ENCODE measurements around the gene CEACAM16.
"Not testable (repeated sequence)": the region's sequence is repeated elsewhere in the genome, so short reads cannot be mapped to it uniquely, and the experiment has no call there.

Gene CEACAM16

DNA sequence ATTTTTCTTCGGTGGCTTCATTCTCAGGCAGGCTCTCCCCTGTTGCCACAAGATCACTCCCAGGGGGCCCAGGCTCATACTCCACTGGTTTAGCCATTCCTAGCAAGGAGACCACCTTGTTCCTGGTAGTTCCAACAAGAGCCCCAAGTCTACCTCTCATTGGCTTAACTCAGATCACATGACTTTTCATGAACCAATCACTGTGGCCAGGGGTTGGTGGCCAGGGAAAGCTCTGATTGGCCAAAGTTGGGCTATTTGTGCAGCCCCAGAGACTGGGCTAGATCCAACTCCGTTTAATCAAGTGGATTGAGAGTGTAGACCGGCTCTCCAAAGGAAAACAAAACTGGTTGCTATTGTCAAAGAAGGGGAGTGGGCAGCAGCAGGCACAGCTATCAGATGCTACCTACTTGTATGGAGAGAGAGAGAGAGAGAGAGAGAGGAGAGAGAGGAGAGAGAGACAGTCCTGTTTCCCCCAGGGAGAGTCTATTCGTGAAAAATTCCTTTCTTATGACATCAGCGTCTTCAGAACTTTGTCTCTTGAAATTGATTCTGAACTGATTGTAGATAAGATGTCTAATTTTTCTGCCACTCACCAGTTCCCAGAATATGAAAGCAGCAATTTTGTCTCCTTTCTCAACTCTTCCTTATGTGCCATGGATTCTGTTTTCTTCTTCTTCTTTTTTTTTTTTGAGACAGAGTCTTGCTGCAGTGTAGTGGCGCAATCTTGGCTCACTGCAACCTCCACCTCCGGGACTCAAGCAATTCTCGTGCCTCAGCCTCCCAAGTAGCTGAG, 21.7 kb upstream of the CEACAM16 start:
- DNase-seq = no peak

DNA sequence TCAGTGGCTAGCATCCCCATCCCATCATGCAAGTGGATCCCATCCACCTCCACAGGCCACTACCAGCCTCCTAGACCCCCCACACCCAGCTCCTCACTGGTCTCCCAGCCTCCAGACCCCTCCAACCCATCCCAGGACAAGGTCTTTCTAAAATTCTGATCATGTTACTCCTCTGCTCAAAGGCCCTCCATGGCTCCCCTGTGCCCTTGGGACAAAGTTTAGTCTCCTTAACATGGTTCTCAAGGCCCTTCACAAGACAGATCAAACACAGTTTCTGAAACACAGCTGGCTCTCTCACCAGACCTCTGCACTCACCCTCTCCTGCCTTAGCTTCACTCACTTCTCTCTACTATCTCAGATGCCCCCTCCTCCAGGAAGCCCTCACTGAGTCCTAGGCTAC, 18.4 kb upstream of the CEACAM16 start:
- DNase-seq = no peak

DNA sequence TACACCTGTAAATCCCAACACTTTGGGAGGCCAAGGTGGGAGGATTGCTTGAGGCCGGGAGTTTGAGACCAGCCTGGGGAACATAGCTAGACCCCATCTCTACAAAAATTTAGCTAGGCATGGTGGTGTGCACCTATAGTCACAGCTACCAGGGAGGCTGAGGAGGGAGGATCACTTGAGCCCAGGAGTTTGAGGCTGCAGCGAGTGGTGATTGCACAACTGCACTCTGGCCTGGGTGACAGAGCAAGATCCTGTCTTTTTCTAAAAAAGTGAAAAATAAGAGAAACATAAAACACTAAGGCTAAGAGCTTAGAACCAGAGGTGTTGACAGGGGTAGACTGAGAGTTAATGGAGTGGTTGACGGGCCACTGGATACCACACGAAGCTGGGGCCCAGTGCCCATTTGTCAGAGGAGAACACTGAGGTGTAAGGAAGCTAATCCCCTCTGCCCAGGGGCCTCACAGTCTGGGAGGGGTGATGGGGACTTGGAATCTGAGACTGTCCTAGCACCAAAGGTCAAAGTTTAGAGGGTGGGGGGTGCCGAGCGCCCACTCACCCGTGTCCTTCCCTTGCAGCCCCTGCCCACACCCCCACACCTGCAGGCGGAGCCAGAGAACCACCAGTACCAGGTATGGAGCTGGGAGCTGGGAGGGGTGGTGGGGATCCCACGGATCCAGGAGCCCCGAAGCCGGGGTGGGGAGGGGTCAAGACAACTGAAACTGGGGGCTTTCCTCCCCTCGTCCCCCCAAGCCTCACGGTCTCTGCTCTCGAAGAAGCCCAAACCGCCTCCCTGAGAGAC, 16.8 kb upstream of the CEACAM16 start:
- no peak for DNase-seq

DNA sequence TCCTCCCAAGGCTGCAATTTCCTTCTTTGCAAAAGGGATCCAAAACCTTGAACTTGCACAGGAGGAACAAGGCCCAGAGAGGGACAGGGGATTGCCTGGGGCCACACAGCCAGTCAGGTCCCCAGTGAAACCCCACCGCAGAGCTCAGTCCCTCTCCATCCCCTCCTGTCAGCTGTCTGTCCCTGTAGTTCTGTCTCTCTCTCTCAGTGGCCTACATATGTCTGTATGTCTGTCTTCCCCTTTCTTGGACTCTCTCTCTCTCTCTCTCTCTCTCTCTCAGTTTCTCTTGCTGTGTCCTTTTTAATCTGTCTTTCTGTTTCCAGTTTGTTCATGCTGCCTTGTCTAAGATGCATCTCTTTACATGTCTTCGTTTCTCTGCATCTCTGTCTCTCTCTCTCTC, 16.1 kb upstream of the CEACAM16 start:
- no peak for DNase-seq

DNA sequence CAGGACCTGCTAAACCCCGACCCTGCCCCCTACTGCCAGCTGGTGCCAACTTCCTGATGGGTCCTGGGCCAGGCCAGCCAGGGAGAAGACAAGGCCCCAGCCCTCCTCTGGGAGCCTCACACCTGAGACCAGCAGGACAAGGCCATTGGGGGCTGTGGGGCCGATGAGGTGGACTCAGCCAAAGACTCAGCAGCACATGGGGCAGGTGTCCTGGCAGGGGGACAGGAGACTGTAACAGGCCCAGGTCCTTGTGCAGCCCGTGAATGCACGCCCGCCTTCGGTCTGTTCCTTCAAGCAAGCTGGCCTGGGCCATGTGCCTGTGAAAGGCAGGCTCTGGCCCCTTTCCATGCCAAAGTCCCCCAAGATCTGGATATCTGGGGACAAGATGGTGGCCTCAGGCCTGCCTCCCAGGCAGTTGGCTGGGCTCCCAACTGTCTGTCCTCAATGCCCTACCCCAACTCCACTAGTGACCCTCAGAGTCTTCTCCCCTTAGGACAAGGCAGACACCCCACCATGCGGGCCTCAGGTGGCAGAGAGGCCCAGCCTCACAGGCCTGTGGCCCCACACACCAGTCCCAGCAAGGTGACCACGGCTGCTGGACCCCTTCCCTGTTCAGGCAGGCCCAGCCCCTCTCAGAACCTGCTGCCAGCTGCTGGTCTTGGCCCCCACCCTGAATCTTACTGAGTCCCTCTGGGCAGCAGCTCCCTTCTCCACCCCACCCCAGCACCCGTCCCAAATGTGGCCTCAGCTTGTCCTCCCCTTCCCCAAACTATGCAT, 15.3 kb upstream of the CEACAM16 start:
- no peak for DNase-seq

DNA sequence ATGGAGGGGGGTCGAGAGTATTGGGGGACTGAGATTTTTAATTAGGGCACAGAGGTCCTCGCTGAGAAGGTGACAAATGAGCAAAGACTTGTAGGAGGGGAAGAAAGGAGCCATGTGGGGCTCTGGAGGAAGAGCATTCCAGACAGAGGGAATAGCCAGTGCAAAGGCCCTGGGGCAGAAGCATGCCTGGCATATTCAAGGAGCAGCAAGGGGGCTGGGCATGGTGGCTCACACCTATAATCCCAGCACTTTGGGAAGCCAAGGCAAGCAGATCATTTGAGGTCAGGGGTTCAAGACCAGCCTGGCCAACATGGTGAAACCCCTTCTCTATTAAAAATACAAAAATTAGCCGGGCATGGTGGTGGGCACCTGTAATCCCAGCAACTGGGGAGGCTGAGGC, 14.6 kb upstream of the CEACAM16 start:
- not testable (repeated sequence) for DNase-seq

DNA sequence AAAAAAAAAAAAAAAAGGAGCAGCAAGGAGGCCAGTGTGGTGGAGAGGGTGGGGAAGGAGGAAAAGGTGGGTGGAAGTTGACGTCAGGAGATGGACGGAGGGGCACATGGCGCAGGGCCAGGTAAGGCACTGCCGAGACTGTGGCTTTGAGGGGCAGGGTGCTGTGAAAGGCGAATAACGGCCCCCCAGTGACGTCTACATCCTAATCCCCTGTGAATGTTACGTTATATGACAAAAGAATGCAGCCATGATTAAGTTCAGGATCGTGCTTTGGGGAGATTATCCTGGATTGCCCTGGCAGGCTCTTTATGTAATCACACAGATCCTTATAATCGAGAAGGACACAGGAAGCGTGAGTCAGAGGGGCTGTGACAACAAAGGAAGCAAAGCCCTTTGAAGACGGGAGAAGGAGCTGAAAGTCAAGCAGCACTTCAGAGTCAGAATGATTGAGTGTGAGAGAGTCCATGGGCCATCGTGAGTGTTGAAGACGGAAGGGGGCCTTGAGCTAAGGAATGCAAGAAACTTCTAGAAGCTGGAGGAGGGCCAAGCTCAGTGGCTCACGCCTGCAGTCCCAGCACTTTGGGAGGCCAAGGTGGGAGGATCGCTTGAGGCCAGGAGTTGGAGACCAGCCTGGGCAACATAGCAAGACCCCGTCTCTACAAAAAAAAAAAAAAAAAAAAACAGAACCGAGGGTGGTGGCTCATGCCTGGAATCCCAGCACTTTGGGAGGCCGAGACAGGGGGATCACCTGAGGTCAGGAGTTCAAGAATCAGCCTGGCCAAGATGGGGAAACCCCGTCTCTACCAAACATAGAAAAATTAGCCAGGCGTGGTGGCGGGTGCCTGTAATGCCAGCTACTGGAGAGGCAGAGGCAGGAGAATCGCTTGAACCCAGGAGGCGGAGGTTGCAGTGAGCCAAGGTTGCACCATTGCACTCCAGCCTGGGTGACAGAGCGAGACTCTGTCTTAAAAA, 13.8 kb upstream of the CEACAM16 start:
- DNase-seq = no peak

DNA sequence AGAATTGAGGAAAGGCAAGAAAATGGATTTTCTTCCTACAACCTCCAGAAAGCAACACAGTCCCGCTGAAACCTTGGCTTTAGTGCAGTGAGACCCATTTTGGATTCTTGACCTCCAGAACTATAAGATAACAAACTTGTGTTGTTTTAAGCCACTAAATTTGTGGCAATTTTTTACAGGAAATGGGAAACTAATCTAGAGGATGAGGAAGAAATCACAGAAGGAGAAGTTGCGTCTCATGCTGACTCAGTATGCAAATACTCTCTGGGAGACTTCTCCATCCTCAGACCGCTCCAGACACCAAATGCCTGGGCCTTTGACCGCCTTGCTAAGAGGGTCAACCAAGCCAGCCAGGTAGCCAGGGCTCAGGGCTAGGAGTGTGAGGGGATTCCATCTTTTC, 13.1 kb upstream of the CEACAM16 start:
- no peak for DNase-seq

DNA sequence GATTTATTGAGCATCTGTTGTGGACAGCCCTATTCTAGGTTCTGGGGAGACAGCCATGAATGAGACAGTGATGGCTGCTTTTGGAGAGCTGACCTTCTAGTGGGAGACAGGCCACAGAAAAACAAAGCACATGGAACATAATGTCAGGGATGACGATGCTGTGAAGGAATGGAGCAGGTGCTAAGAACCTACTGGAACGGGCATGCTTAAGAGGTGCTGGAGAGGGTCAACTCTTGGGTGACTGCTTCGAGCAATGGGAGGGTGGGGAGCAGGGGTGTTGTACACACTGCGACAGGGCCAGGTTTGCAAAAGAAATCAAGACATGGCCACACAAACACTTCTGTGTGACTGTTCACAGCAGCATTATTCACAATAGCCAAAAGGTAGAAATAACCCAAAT, 12.1 kb upstream of the CEACAM16 start:
- no peak for DNase-seq

DNA sequence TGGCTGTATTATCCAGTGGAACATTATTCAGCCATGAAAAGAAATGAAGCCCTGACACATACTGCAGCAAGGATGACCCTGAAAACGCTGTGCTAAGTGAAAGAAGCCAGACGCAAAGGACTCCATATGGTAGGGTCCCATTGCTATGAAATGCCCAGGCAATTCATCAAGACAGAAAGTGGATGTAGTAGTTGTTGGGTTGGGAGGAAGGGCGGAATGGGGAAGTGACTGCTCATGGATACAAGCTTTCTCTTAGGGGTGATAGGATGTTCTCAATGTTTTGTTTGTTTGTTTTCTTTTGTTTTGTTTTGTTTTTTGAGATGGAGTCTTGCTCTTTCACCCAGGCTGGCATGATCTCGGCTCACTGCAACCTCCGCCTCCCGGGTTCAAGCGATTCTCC, 11.1 kb upstream of the CEACAM16 start:
- DNase-seq = no peak

DNA sequence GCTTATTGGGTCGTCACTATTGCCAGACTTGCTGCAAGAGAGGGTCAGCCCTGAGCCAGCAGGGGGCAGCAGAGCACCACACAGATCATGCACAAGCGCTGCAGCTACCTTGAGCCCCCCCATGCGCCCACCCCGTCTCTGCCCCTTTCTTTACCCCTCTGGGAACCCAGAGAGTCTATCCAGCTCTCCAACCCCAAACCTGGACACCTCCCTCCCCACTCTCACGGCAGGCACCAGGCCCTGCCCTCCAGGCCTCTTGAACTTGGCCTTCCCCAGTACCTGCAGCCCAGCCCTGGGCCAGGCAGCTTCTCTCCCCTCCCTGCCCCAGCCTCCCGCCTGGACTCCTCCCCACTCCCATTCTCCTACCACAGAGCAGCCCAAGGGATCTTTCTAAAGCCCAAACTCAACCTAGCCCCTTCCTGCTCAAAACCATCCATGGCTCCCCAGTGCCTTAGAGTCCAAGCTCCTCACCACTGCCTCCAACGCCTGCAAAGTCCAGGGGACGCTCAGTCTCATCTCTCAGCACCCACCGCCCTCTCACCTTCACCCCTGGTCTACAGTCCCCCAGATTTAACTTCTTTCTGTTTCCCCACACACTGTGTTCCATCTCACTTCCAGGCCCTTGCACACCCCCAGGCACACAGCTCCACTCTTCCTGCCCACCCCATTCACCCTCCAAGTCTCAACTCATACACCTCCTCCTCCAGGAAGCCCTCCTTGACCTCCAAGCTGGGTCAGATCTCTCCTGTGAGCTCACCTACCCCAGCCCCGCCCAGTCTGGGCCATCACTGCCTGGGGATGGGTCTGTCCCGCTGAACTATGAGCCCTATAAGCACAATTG, 9.4 kb upstream of the CEACAM16 start:
- peak; percentile 16 for DNase-seq

DNA sequence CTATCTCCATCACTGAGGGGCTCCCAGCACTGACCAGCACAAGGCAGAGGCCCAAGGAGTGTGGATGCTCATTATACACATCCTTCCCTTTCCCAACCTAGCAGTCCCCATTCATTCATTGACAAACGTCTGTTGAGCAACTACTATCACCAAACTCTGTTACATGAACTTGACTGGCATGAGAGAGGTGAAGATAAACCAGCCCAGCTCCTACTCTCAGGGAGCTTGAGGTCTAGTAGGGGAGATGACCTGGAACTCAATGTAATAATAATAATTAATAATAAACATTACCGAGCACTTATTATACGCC, 8.9 kb upstream of the CEACAM16 start:
- DNase-seq = no peak

DNA sequence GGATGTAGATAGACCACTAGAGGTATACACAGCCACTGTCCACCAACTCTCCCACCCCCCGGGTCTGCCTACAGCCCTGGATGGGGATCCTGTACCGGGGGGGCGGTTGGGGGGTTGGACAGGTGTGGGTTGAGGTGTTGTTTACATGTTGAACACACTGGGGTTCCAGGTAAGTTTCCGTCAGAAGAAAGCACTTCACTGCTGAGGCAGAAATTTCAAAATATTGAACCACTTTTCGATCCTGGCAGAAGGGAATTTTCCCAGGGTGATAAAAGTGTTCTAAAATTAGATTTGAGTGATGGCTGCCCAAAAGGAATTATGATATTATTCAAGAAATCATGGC, 6.6 kb upstream of the CEACAM16 start:
- no peak for DNase-seq

DNA sequence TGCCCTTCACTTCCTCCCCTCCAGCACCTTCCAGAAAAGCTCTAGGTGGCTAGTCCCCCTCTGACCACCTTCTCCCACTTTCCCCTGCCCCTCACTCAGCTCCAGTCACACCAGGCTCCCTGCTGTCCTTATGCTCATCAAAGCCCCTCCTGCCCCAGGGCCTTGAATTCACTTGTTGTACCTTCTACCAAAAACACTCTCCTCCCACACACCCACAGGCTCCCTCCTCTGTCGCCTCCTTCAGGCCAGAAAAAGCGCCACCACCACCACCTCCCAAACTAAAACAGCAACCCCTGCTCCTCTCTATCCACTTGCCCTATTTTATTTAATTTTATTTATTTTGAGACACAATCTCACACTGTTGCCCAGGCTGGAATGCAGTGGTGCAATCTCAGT, 4.8 kb upstream of the CEACAM16 start:
- DNase-seq = no peak

DNA sequence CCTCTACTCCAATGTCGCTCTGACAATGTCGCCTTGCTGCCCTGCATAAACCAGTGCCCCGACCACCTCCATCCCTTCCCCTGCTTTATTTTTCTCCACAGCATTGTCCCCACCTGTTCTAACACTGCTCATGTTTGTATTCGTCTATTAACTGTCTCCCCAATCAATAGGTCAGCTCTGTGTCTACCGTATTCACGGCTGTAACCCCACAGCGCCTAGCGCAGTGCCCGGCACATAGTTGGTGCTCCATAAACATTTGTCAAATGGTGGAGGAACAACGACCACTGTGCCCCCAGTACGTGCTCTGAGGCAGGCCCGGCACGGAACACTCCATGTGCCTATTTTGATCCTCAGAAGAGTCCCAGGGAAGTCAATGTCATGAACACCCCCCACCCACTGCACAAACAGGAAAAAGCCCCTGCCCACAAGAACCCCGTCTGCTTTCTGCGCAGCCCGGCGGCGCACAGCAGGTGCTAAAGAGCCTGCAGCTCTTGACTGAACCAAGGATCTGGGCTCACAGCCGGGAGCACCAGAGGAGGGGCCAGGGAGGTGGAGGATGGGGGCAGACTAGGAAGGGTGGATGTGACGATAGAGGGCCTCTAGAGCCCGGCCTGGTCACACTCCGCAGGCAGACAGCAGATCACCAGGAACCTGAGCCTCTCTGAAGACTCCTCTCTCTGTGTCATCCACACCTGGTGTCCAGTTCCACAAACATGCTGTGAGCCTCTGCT, 1.8 kb upstream of the CEACAM16 start:
- no peak for DNase-seq

DNA sequence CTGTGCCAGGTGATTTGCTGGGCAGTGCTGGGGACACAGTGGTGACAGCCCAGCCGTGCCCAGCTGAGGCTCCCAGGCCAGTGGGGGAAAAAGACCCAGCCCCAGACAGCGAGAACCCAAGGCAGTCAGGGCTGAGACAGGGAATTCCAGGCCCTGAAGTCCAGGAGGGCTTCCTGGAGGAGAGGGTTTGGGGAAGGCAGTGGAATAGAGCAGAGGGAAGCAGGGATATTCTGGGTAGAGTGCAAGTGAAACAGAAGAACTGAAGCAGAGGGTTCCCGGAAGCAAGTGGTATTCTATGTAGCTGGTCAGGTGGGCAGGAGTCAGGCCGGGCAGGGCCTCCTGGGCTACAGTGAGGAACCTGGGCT, 1.3 kb upstream of the CEACAM16 start:
- no peak for DNase-seq

DNA sequence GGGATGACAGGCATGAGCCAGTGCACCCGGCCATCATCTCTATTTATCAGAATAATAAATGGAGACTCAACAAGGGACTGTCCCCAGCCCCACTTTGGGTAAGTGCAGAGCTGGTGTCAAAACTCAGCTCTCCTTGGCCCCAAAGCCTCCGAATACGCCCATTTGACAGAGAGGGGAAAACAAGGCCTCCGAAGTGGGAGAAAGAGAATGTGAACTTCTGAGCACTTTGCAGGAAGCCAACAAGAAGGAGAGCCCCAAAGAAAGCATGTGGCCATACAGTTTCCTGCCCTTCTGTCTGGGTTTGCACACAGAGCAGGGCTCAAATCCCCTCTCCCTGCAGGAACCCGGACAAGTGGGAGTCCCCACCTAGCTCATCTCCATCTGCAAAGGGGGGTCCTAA, 1.6 kb downstream of the CEACAM16 start:
- DNase-seq = no peak

DNA sequence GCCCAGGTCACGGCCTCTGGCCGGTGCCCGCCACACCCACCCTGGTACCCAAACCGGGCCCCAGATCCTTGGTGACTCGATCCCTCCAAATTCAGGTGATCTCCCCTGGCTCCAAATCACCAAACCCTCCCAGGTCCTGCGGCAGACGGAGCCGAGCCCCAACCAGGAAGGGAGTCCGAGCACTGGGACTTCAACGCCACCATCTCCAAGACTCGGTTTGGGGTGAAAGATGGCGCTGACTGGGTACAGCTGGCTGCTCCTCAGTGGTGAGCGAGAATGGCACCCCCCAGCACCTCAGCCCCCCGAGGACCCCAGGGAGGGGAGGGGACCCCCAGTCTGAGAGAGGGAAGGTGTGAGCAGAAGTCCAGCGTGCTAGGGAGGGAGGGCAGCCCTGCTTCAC, 2.3 kb downstream of the CEACAM16 start:
- no peak for DNase-seq

DNA sequence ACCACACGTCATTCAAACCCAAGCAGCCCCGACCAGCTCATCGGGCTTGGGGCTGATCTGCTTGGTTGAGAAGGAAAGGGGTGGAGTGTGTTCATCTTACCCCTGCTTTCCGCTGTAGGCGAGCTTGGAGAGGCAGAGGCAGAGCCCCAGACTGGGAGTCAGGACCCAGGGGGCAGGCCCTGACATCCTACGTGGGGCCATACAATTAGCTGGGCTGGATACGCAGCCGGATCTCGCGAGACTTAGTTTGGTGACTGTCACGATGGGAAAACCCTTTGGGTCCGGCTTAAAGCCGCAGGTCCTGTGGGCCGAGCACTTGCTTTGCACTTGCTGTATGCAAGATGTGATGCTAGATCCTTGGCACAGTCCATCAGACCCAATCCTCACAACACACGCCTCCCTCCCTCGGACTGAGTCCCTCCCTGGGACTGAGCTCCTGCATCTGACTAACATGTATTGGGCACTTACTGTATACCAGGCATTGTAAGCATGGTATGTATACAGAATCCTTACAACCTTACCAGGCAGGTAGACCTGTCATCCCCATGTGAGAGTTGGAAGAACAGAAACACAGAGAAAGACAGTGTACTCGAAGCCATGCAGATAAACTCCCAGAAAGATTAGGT, 3.7 kb downstream of the CEACAM16 start:
- no peak for DNase-seq

DNA sequence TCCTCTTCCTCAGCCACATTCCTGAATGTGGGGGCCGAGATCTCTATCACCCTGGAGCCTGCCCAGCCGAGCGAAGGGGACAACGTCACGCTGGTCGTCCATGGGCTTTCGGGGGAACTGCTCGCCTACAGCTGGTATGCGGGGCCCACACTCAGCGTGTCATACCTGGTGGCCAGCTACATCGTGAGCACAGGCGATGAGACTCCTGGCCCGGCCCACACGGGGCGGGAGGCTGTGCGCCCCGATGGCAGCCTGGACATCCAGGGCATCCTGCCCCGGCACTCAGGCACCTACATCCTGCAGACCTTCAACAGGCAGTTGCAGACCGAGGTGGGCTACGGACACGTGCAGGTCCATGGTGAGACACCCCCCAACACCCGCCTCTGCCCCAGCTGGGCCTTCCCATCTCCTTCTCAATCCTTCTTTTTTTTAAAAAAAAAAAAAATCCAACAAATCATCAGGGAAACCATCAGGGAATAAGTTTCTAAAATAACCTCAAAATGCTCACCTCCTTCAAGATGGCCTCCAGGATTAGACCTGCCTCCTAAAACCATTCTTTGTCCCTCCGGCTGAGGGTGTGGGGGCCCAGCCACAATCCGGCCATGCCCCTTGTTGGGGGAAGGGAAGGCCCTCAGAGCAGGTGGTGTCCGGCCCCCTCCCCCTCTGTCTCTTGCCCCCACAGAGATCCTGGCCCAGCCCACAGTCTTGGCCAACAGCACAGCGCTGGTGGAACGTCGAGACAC, 4.6 kb downstream of the CEACAM16 start:
- DNase-seq = no peak

Data from GOT3 (cell line).